Measurements from ENCODE around the gene HS3ST6.

HS3ST6 gene

GRCh38 chr16:1950559-1950958 lies 32.3 kb upstream of the HS3ST6 start:
- no peak for TF ChIP-seq CTCF (conservative IDR thresholded peaks at IDR 0.05; ENCODE audit: low read length)
- H3K4me3 ChIP-seq (ENCODE audit: low read length), result no peak overlapping the region
- no peak for DNase-seq (ENCODE audit: low read depth)

DNA sequence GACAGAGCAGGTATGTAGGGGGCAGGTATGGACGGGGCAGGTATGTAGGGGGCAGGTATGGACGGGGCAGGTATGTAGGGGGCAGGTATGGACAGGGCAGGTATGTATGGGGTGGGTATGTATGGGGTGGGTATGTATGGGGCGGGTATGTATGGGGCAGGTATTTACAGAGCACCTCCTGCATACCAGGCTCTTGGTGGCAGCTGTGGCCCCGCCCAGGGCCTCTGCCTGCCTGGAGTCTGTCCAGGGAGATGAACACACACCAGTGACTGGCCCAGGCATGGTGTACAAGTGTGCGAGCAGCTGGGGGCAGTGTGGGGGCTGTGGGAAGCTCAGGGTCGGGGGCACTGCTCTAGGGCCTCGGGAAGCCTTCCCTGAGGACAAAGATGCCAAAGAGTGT lies 31.8 kb upstream of the HS3ST6 start:
- H3K4me3 ChIP-seq (ENCODE audit: low read length), result no peak overlapping the region
- DNase-seq (ENCODE audit: low read depth), result no peak
- TF ChIP-seq CTCF (conservative IDR thresholded peaks at IDR 0.05; ENCODE audit: low read length), result no peak

GRCh38 chr16:1949507-1949906 lies 31.3 kb upstream of the HS3ST6 start:
- TF ChIP-seq CTCF (conservative IDR thresholded peaks at IDR 0.05; ENCODE audit: low read length), result no peak
- H3K4me3 ChIP-seq (ENCODE audit: low read length), result no peak overlapping the region
- no peak for DNase-seq (ENCODE audit: low read depth)

GRCh38 chr16:1947369-1947670 lies 29.1 kb upstream of the HS3ST6 start:
- H3K4me3 ChIP-seq (ENCODE audit: low read length), result no peak overlapping the region
- no peak for DNase-seq (ENCODE audit: low read depth)
- TF ChIP-seq CTCF (conservative IDR thresholded peaks at IDR 0.05; ENCODE audit: low read length), result no peak

- TF ChIP-seq CTCF (conservative IDR thresholded peaks at IDR 0.05; ENCODE audit: low read length), result no peak
- DNase-seq (ENCODE audit: low read depth), result no peak
Observed at GRCh38 chr16:1946495-1947368, 28.5 kb upstream of the HS3ST6 start.

GRCh38 chr16:1945559-1946391 lies 27.6 kb upstream of the HS3ST6 start:
- DNase-seq (ENCODE audit: low read depth), result no peak
- TF ChIP-seq CTCF (conservative IDR thresholded peaks at IDR 0.05; ENCODE audit: low read length), result no peak
- H3K4me3 ChIP-seq (ENCODE audit: low read length), result no peak overlapping the region

More at GRCh38 chr16:1946495-1947368, 28.5 kb upstream of the HS3ST6 start:
- H3K4me3 ChIP-seq (ENCODE audit: low read length), result no peak overlapping the region

Data from AG10803 (cell line).